ENCODE results near the gene MAN2B1. TPM values are rescaled to one million over a fixed set of nuclear protein-coding genes. Genes with fewer than 3 reads are reported as not detected.

Gene MAN2B1
- total RNA-seq, 1 experiment from 2014 or later: 84.4 TPM

DNA sequence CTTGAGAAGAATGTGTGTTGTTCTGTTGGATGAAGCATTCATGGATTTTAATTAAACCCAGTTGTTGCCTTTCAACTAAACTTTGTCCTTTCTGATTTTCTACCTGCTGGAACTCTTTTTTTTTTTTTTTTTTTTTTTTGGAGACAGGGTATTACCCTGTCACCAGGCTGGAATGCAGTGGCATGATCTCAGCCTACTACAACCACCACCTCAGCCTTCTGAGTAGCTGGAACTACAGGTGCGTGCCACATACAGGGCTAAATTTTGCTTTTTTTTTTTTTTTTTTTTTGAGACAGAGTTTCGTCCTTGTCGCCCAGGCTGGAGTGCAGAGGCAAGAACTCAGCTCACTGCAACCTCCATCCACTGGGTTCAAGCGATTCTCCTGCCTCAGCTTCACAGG lies 48.9 kb downstream of the MAN2B1 start:
- no peak for TF ChIP-seq CTCF (IDR thresholded peaks at IDR 0.05; ENCODE audit: unreplicated experiment)
- DNase-seq: no peak
- H3K27me3 Mint-ChIP-seq (ENCODE audit: unreplicated experiment): no peaks in the 10 kb centered on the region
- H3K27ac Mint-ChIP-seq (ENCODE audit: unreplicated experiment): no peak overlapping the region
- BruUV-seq (replicated peaks): no TSS peak
- intact Hi-C loops (cut with micrococcal nuclease; ENCODE audit: unreplicated experiment): no loop called here
- H3K4me3 Mint-ChIP-seq (ENCODE audit: low read depth, unreplicated experiment): no peak overlapping the region
- CTCF ChIA-PET: interaction anchor here (0.6 kb wide), 1 partner anchor 59 kb away, joined by 3 read pairs; no protein-coding TSS in a partner anchor
- H3K36me3 Mint-ChIP-seq (ENCODE audit: insufficient read depth, unreplicated experiment): peaks cover 45% of the 10 kb centered on the region
- no peaks in the 10 kb centered on the region for H3K9me3 Mint-ChIP-seq (ENCODE audit: low read depth, unreplicated experiment)
- no peaks in the 10 kb centered on the region for H3K4me1 Mint-ChIP-seq (ENCODE audit: low read depth, unreplicated experiment)

- no peaks in the 10 kb centered on the region for H3K27me3 Mint-ChIP-seq (ENCODE audit: unreplicated experiment)
- no peaks in the 10 kb centered on the region for H3K9me3 Mint-ChIP-seq (ENCODE audit: low read depth, unreplicated experiment)
Observed at GRCh38 chr19:12611361-12611699, 55.2 kb downstream of the MAN2B1 start.

DNA sequence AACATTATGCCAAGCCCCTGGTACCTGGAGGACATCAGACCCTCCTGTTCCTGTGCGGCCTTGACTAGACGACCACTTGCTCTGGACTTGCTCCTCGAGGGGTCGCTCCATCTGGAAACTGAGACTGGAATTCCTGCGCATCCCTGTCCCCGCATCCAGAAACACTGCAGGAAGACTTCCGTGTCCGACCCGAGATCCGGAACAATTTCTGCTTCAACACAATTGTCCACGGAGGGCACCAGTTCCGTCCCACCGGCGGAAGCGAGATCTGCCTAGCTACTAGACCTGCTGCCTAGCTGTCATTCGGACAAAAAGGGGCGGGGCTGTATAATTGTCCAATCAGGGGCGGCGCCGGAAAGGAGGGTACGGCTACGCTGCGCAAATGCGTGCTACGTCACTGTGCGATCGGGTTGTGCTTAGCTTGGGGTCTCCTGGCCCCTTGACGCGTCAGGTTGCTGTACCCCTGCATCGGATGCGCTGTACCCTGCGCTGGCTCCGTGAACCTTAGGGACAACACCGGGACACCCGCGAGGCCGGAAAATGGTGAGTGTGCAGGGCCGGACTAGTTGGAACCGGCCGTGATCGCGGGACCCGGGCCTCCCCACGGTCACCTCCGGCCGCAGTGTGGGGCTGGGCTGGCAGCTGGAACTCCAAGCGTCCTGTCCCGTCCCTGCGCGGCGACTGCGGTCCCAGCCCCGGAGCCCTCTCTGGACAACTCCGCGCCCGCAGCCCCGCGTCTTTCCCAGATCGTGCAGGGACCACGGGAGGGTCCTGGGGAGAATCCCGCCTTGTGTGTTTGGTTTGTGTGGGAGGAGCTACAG lies 55.8 kb downstream of the MAN2B1 start, which contains the start of the genes ZNF490 and ZNF791:
Gene ZNF490, minus strand, starts transcription at position 274 of the 821 bp plus-strand sequence. Its CDS starts 133 bp downstream, at position 141.
Gene ZNF791, plus strand, starts transcription at position 381 of the 821 bp plus-strand sequence. Its CDS starts 160 bp downstream, at position 541.
- no peak for TF ChIP-seq CTCF (IDR thresholded peaks at IDR 0.05; ENCODE audit: unreplicated experiment)
- CTCF ChIA-PET: interaction anchor here (0.5 kb wide), 1 partner anchor 70 kb away, joined by 4 read pairs; no protein-coding TSS in a partner anchor
- H3K4me1 Mint-ChIP-seq (ENCODE audit: low read depth, unreplicated experiment): no peaks in the 10 kb centered on the region
- H3K36me3 Mint-ChIP-seq (ENCODE audit: insufficient read depth, unreplicated experiment): peaks cover 38% of the 10 kb centered on the region
- no peaks in the 10 kb centered on the region for H3K27me3 Mint-ChIP-seq (ENCODE audit: unreplicated experiment)
- peak within 1 kb of the TSS; percentile 85 for H3K4me3 Mint-ChIP-seq (ENCODE audit: low read depth, unreplicated experiment)
- H3K9me3 Mint-ChIP-seq (ENCODE audit: low read depth, unreplicated experiment): no peaks in the 10 kb centered on the region
- peak; percentile 93 for DNase-seq
- peak within 1 kb of the TSS; percentile 94 for H3K27ac Mint-ChIP-seq (ENCODE audit: unreplicated experiment)
- TSS peak; percentile 65 for BruUV-seq (replicated peaks)
- intact Hi-C loops (cut with micrococcal nuclease; ENCODE audit: unreplicated experiment): no loop called here

More at GRCh38 chr19:12611361-12611699, 55.2 kb downstream of the MAN2B1 start:
- intact Hi-C loops (cut with micrococcal nuclease; ENCODE audit: unreplicated experiment): no loop called here
- CTCF ChIA-PET: no interaction called here
- H3K4me3 Mint-ChIP-seq (ENCODE audit: low read depth, unreplicated experiment): peak overlapping the region; percentile 85
- no TSS peak for BruUV-seq (replicated peaks)
- H3K4me1 Mint-ChIP-seq (ENCODE audit: low read depth, unreplicated experiment): no peaks in the 10 kb centered on the region
- H3K36me3 Mint-ChIP-seq (ENCODE audit: insufficient read depth, unreplicated experiment): peaks cover 42% of the 10 kb centered on the region
- peak overlapping the region; percentile 94 for H3K27ac Mint-ChIP-seq (ENCODE audit: unreplicated experiment)
- no peak for TF ChIP-seq CTCF (IDR thresholded peaks at IDR 0.05; ENCODE audit: unreplicated experiment)
- DNase-seq: peak; percentile 50

GRCh38 chr19:12607631-12608030 lies 58.9 kb downstream of the MAN2B1 start:
- TF ChIP-seq CTCF (IDR thresholded peaks at IDR 0.05; ENCODE audit: unreplicated experiment): no peak
- TSS peak; percentile 8 for BruUV-seq (replicated peaks)
- CTCF ChIA-PET: no interaction called here
- Mint-ChIP-seq H3K36me3 (ENCODE audit: insufficient read depth, unreplicated experiment) (peaks cover 17% of the 10 kb centered on the region), H3K27me3 (ENCODE audit: unreplicated experiment) (no peaks in the 10 kb centered on the region), H3K27ac (ENCODE audit: unreplicated experiment) (no peak overlapping the region), H3K4me1 (ENCODE audit: low read depth, unreplicated experiment) (no peaks in the 10 kb centered on the region), H3K4me3 (ENCODE audit: low read depth, unreplicated experiment) (no peak overlapping the region), H3K9me3 (ENCODE audit: low read depth, unreplicated experiment) (no peaks in the 10 kb centered on the region)
- no peak for DNase-seq
- intact Hi-C loops (cut with micrococcal nuclease; ENCODE audit: unreplicated experiment): no loop called here
